ENCODE measurements around the gene HTR7. TPM values are rescaled to one million over a fixed set of nuclear protein-coding genes. Genes with fewer than 3 reads are reported as not detected.
"Not testable (repeated sequence)": the region's sequence is repeated elsewhere in the genome, so short reads cannot be mapped to it uniquely, and the experiment has no call there.

The HTR7 gene
- polyA plus RNA-seq, 1 donor (not counting 4 experiments of a cell fraction or from before 2014, with no cell fraction given) = 12.2 TPM

DNA sequence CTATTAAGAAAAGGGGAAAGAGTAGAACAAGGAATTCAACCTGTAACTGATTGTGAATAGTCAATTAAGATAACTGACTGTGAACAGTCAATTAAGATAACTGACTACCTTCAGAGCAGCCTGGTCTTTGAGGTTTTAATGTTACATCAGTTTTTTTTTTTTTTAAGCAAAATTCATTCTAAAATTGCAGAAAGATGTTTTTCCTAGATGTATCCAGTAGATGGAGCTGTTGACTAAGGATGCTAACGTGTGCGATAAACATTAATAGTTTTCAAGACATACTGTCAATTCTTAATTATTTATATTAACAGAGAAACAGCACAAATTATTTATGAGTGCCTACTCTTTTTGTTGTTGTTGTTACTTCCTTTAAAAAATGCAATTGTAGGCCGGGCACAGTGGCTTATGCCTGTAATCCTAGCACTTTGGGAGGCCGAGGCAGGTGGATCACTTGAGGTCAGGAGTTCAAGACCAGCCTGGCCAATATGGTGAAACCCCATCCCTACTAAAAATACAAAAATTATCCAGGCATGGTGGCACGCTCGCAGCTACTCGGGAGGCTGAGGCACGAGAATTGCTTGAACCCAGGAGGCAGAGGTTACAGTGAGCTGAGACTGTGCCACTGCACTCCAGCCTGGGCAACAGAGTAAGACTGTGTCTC, 22.4 kb upstream of the HTR7 start:
- TF ChIP-seq, protein P1, sequence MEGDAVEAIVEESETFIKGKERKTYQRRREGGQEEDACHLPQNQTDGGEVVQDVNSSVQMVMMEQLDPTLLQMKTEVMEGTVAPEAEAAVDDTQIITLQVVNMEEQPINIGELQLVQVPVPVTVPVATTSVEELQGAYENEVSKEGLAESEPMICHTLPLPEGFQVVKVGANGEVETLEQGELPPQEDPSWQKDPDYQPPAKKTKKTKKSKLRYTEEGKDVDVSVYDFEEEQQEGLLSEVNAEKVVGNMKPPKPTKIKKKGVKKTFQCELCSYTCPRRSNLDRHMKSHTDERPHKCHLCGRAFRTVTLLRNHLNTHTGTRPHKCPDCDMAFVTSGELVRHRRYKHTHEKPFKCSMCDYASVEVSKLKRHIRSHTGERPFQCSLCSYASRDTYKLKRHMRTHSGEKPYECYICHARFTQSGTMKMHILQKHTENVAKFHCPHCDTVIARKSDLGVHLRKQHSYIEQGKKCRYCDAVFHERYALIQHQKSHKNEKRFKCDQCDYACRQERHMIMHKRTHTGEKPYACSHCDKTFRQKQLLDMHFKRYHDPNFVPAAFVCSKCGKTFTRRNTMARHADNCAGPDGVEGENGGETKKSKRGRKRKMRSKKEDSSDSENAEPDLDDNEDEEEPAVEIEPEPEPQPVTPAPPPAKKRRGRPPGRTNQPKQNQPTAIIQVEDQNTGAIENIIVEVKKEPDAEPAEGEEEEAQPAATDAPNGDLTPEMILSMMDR (optimal IDR thresholded peaks at IDR 0.05 in 1 of 3, IDR thresholded peaks at IDR 0.05 in 1 of 3, conservative IDR thresholded peaks at IDR 0.05 in 1 of 3; ENCODE audit: extremely low read depth in 1 of 3, insufficient read depth in 2 of 3, low read length in 3 of 3) = peak in 2 of 3 experiments; percentile 41 to 46
- H3K9ac ChIP-seq (ENCODE audit: control insufficient read depth, extremely low read depth, insufficient read depth, low read length); H3K79me2 ChIP-seq (ENCODE audit: control insufficient read depth, insufficient read depth, low read length); H3K9me1 ChIP-seq (ENCODE audit: control insufficient read depth, extremely low read depth, insufficient read depth, low read length); H3K27me3 ChIP-seq (ENCODE audit: control insufficient read depth, extremely low read depth, insufficient read depth, low read length); FAIRE-seq; H3K4me3 ChIP-seq (ENCODE audit: control insufficient read depth in 2 of 3, extremely low read depth in 1 of 3, insufficient read depth in 2 of 3, low read depth in 1 of 3, low read length in 3 of 3); H3K4me1 ChIP-seq (ENCODE audit: control insufficient read depth, extremely low read depth, insufficient read depth, low read length); H3K27ac ChIP-seq (ENCODE audit: control insufficient read depth, insufficient read depth, low read length); H2AFZ ChIP-seq (ENCODE audit: control insufficient read depth, low read length); H3K9me3 ChIP-seq (ENCODE audit: control insufficient read depth, low read depth, low read length); DNase-seq (ENCODE audit: low read depth, low spot score); H3K4me2 ChIP-seq (ENCODE audit: control insufficient read depth, extremely low read depth, insufficient read depth, low read depth, low read length); H4K20me1 ChIP-seq (ENCODE audit: control insufficient read depth, extremely low read depth, insufficient read depth, low read length); H3K36me3 ChIP-seq (ENCODE audit: control insufficient read depth in 2 of 2, extremely low read depth in 1 of 2, insufficient read depth in 2 of 2, low read length in 2 of 2): not testable (repeated sequence)
- dilution Hi-C loops (cut with MboI; ENCODE audit: extremely low pct_ligation_motif_present, low sequenced_read_pairs) = loop anchor here (25.0 kb wide), 1 partner anchor 382 kb away; no protein-coding TSS in a partner anchor

DNA sequence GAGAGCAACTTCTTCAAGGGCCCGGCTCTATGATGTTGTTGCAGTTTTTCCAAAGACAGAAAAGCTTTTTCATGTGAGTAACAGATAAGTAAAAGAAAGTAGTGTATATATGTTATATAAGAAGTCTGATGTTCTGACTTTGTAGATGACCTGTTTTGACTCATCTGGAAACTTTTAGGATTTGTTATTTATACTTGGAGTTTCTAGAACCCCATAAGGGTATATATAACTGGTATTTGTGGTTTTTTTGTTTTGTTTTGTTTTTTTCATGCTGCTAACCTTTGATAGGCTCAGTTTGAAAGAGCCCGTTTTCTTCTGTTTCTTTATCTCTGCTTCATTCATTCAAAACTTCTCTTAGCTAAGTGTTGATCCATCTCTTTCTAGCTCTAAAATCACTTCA, 21.2 kb upstream of the HTR7 start:
- H3K27ac ChIP-seq (ENCODE audit: control insufficient read depth, insufficient read depth, low read length) = no peak overlapping the region
- no peaks in the 10 kb centered on the region for H3K27me3 ChIP-seq (ENCODE audit: control insufficient read depth, extremely low read depth, insufficient read depth, low read length)
- no peak for DNase-seq (ENCODE audit: low read depth, low spot score)
- peaks cover 5 to 7% of the 10 kb centered on the region in 2 experiments for H3K36me3 ChIP-seq (ENCODE audit: control insufficient read depth in 2 of 2, extremely low read depth in 1 of 2, insufficient read depth in 2 of 2, low read length in 2 of 2)
- no peaks in the 10 kb centered on the region for H3K9me1 ChIP-seq (ENCODE audit: control insufficient read depth, extremely low read depth, insufficient read depth, low read length)
- H2AFZ ChIP-seq (ENCODE audit: control insufficient read depth, low read length) = no peak overlapping the region
- FAIRE-seq = no peak
- H3K4me3 ChIP-seq (ENCODE audit: control insufficient read depth in 2 of 3, extremely low read depth in 1 of 3, insufficient read depth in 2 of 3, low read depth in 1 of 3, low read length in 3 of 3) = no peak overlapping the region
- H3K79me2 ChIP-seq (ENCODE audit: control insufficient read depth, insufficient read depth, low read length) = peaks cover 6% of the 10 kb centered on the region
- dilution Hi-C loops (cut with MboI; ENCODE audit: extremely low pct_ligation_motif_present, low sequenced_read_pairs) = loop anchor here (25.0 kb wide), 1 partner anchor 383 kb away; no protein-coding TSS in a partner anchor
- no peaks in the 10 kb centered on the region for H4K20me1 ChIP-seq (ENCODE audit: control insufficient read depth, extremely low read depth, insufficient read depth, low read length)
- no peak overlapping the region for H3K9ac ChIP-seq (ENCODE audit: control insufficient read depth, extremely low read depth, insufficient read depth, low read length)
- H3K9me3 ChIP-seq (ENCODE audit: control insufficient read depth, low read depth, low read length) = no peaks in the 10 kb centered on the region
- no peak overlapping the region for H3K4me2 ChIP-seq (ENCODE audit: control insufficient read depth, extremely low read depth, insufficient read depth, low read depth, low read length)
- no peaks in the 10 kb centered on the region for H3K4me1 ChIP-seq (ENCODE audit: control insufficient read depth, extremely low read depth, insufficient read depth, low read length)
- no peak for TF ChIP-seq EZH2 (IDR thresholded peaks at IDR 0.05; ENCODE audit: low read length)
- TF ChIP-seq, protein P1 (optimal IDR thresholded peaks at IDR 0.05 in 1 of 3, IDR thresholded peaks at IDR 0.05 in 1 of 3, conservative IDR thresholded peaks at IDR 0.05 in 1 of 3; ENCODE audit: extremely low read depth in 1 of 3, insufficient read depth in 2 of 3, low read length in 3 of 3) = no peak
